Measurements from ENCODE around the gene ARHGAP45.

DNA sequence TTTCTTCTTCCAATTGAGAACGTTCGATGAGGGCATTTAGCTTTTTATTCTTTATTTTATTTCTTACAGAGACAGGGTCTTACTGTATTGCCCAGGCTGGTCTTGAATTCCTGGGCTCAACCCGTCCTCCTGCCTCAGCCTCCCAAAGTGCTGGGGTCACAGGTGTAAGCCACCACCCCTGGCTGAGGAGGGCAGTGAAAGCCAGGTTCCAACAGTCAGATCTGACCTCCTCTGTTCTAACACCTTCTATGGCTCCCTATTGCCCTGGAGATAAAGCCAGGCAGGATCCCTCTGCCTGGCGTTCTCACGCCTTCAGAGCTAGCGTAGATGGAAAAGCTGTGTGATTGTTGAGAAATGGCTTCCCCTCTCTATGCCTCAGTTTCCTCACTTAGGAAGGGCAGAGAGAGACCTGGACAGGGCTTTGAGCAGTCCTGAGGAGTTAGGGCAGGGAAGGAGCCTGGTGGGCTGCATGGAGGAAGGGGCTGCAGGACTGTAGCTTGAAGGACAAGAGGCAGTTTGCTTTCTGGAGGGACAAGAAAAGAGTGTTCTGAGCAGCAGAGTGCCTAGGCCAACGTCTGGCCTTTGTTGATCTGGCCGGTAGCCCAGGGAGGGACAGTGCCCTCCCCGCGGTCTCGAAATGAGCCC lies 5.5 kb downstream of the ARHGAP45 start:
- TF ChIP-seq, protein P1, sequence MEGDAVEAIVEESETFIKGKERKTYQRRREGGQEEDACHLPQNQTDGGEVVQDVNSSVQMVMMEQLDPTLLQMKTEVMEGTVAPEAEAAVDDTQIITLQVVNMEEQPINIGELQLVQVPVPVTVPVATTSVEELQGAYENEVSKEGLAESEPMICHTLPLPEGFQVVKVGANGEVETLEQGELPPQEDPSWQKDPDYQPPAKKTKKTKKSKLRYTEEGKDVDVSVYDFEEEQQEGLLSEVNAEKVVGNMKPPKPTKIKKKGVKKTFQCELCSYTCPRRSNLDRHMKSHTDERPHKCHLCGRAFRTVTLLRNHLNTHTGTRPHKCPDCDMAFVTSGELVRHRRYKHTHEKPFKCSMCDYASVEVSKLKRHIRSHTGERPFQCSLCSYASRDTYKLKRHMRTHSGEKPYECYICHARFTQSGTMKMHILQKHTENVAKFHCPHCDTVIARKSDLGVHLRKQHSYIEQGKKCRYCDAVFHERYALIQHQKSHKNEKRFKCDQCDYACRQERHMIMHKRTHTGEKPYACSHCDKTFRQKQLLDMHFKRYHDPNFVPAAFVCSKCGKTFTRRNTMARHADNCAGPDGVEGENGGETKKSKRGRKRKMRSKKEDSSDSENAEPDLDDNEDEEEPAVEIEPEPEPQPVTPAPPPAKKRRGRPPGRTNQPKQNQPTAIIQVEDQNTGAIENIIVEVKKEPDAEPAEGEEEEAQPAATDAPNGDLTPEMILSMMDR (IDR thresholded peaks at IDR 0.05; ENCODE audit: insufficient read depth, low read depth, low read length), result no peak
- no peak for TF ChIP-seq EZH2 (IDR thresholded peaks at IDR 0.05; ENCODE audit: insufficient read depth, low read length)

All from astrocyte (in vitro differentiated cells and primary cell).